PFSK-1 (cell line): ENCODE measurements around the gene UBALD2.

Source experiments
- FOXP2 ChIP-seq: optimal IDR thresholded peaks from 2 replicates; pipeline ENCODE3; 2011; ENCODE audit warnings: borderline replicate concordance, control low read depth, inconsistent platforms; ENCODE audit not compliant: insufficient read depth; ENCODE audit errors: extremely low read length, extremely low read depth
- POLR2AphosphoS5 ChIP-seq: IDR thresholded peaks from 2 replicates; pipeline ENCODE4 v1.6.1; 2012; ENCODE audit warnings: low read depth, mild to moderate bottlenecking, control low read depth, low read length, moderate library complexity
- REST ChIP-seq, 2 experiments: IDR thresholded peaks; 2 replicates each; pipeline versions ENCODE4 v1.6.1 to v1.8.0; 2011 to 2012; ENCODE audit warnings: low read depth in 2 of 2, low read length in 2 of 2, control low read depth in 1 of 2, inconsistent platforms in 1 of 2, mild to moderate bottlenecking in 1 of 2, moderate library complexity in 1 of 2; ENCODE audit not compliant: insufficient read depth in 1 of 2
- SIN3A ChIP-seq: IDR thresholded peaks from 2 replicates; pipeline ENCODE4 v1.6.1; 2012; ENCODE audit warnings: mild to moderate bottlenecking, low read length, moderate library complexity, borderline replicate concordance; ENCODE audit not compliant: insufficient read depth
- TAF1 ChIP-seq: IDR thresholded peaks from 2 replicates; pipeline ENCODE4 v1.6.1; 2012; ENCODE audit warnings: low read length, control low read depth, borderline replicate concordance; ENCODE audit not compliant: insufficient read depth

The UBALD2 gene

GRCh38 chr17:76266244-76266938 is 1.2 kb downstream of the UBALD2 start:
- TF ChIP-seq REST (IDR thresholded peaks at IDR 0.05; ENCODE audit: insufficient read depth in 1 of 2, low read depth in 2 of 2, low read length in 2 of 2) = no peak
- TF ChIP-seq SIN3A = no peak
- TF ChIP-seq FOXP2 = no peak
- no peak for TF ChIP-seq TAF1
- peak; percentile 32; the same call in 1 of the 2 replicates for TF ChIP-seq POLR2AphosphoS5

GRCh38 chr17:76267051-76267576 is 2.0 kb downstream of the UBALD2 start:
- no peak for TF ChIP-seq FOXP2
- no peak for TF ChIP-seq REST (IDR thresholded peaks at IDR 0.05; ENCODE audit: insufficient read depth in 1 of 2, low read depth in 2 of 2, low read length in 2 of 2)
- TF ChIP-seq TAF1 = no peak; the same call in 1 of the 2 replicates
- peak; percentile 36; the same call in 1 of the 2 replicates for TF ChIP-seq POLR2AphosphoS5
- no peak; the same call in 1 of the 2 replicates for TF ChIP-seq SIN3A

- TF ChIP-seq REST (IDR thresholded peaks at IDR 0.05; ENCODE audit: insufficient read depth in 1 of 2, low read depth in 2 of 2, low read length in 2 of 2) (no peak), SIN3A (peak; percentile 76; the same call in 1 of the 2 replicates), FOXP2 (no peak), POLR2AphosphoS5 (peak; percentile 91), TAF1 (peak; percentile 79)
These were observed 3.0 kb downstream of the UBALD2 start for GRCh38 chr17:76268015-76268749.

GRCh38 chr17:76268991-76269981 is 4.1 kb downstream of the UBALD2 start:
- TF ChIP-seq POLR2AphosphoS5 = peak; percentile 8; the same call in 1 of the 2 replicates
- no peak for TF ChIP-seq TAF1
- no peak for TF ChIP-seq FOXP2
- no peak for TF ChIP-seq REST (IDR thresholded peaks at IDR 0.05; ENCODE audit: insufficient read depth in 1 of 2, low read depth in 2 of 2, low read length in 2 of 2)
- TF ChIP-seq SIN3A = no peak
